ENCODE data around the gene KLK13. TPM values are rescaled to one million over a fixed set of nuclear protein-coding genes. Genes with fewer than 3 reads are reported as not detected.

Gene KLK13
- polyA plus RNA-seq, 1 donor = 0.45 TPM

- WGBS (ENCODE audit: insufficient coverage, low lambda C conversion rate) = no CpG with 5 or more reads among the region's 7 CpGs
- DNase-seq = no peak
- no peak overlapping the region for H3K27ac ChIP-seq (ENCODE audit: low read length)
- peaks cover 27% of the 10 kb centered on the region for H3K27me3 ChIP-seq (ENCODE audit: control insufficient read depth, insufficient read depth, low read length)
- H3K36me3 ChIP-seq (ENCODE audit: control insufficient read depth, insufficient read depth, low read length) = no peaks in the 10 kb centered on the region
- H3K4me1 ChIP-seq (ENCODE audit: control insufficient read depth, insufficient read depth, low read length) = no peaks in the 10 kb centered on the region
- H3K4me3 ChIP-seq (ENCODE audit: low read length) = no peak overlapping the region
- H3K9me3 ChIP-seq (ENCODE audit: control insufficient read depth, low read depth, low read length) = no peaks in the 10 kb centered on the region
These were observed 1.2 kb downstream of the KLK13 start for GRCh38 chr19:51063664-51064063.

- Histone ChIP-seq H3K9me3 (ENCODE audit: control insufficient read depth, low read depth, low read length) (no peaks in the 10 kb centered on the region), H3K36me3 (ENCODE audit: control insufficient read depth, insufficient read depth, low read length) (no peaks in the 10 kb centered on the region), H3K4me3 (ENCODE audit: low read length) (no peak overlapping the region), H3K27ac (ENCODE audit: low read length) (no peak overlapping the region), H3K27me3 (ENCODE audit: control insufficient read depth, insufficient read depth, low read length) (peaks cover 24% of the 10 kb centered on the region), H3K4me1 (ENCODE audit: control insufficient read depth, insufficient read depth, low read length) (no peaks in the 10 kb centered on the region)
- 17% methylated on average over 1 of the region's 1 CpG for WGBS (ENCODE audit: insufficient coverage, low lambda C conversion rate)
- no peak for DNase-seq
These were observed 3.9 kb downstream of the KLK13 start for GRCh38 chr19:51060973-51061372.

DNA sequence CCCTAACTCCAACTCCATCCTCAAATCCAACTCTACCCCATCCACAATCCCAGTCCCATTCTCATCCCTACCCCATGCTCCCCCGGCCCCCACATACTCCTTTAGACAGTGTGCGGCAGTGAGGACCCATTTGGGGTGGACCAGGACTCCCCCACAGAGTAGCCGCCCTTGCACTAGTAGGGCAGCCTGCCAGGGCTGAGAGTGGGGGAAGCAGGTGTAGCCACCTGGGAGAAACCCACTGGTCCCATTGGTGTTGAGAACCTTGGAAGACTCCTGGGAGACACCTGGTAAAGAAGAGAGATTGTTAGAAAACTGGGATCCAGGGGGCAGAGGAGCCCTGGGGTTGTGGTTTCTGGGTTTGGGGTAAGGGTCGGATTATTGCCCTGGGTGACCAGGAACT is 4.6 kb downstream of the KLK13 start:
- Histone ChIP-seq H3K9me3 (ENCODE audit: control insufficient read depth, low read depth, low read length) (no peaks in the 10 kb centered on the region), H3K36me3 (ENCODE audit: control insufficient read depth, insufficient read depth, low read length) (no peaks in the 10 kb centered on the region), H3K27ac (ENCODE audit: low read length) (no peak overlapping the region), H3K27me3 (ENCODE audit: control insufficient read depth, insufficient read depth, low read length) (peaks cover 19% of the 10 kb centered on the region), H3K4me1 (ENCODE audit: control insufficient read depth, insufficient read depth, low read length) (no peaks in the 10 kb centered on the region), H3K4me3 (ENCODE audit: low read length) (no peak overlapping the region)
- 40% methylated on average over 1 of the region's 4 CpGs for WGBS (ENCODE audit: insufficient coverage, low lambda C conversion rate)
- no peak for DNase-seq

- WGBS (ENCODE audit: insufficient coverage, low lambda C conversion rate) = no CpG with 5 or more reads among the region's 7 CpGs
- no peak overlapping the region for H3K27ac ChIP-seq (ENCODE audit: low read length)
- peaks cover 15% of the 10 kb centered on the region for H3K27me3 ChIP-seq (ENCODE audit: control insufficient read depth, insufficient read depth, low read length)
- H3K4me3 ChIP-seq (ENCODE audit: low read length) = no peak overlapping the region
- no peaks in the 10 kb centered on the region for H3K36me3 ChIP-seq (ENCODE audit: control insufficient read depth, insufficient read depth, low read length)
- no peaks in the 10 kb centered on the region for H3K9me3 ChIP-seq (ENCODE audit: control insufficient read depth, low read depth, low read length)
- no peak for DNase-seq
- H3K4me1 ChIP-seq (ENCODE audit: control insufficient read depth, insufficient read depth, low read length) = no peaks in the 10 kb centered on the region
These were observed 5.2 kb downstream of the KLK13 start for GRCh38 chr19:51059715-51060114.

- Histone ChIP-seq H3K27ac (ENCODE audit: low read length) (no peak overlapping the region), H3K9me3 (ENCODE audit: control insufficient read depth, low read depth, low read length) (no peaks in the 10 kb centered on the region), H3K27me3 (ENCODE audit: control insufficient read depth, insufficient read depth, low read length) (peaks cover 2% of the 10 kb centered on the region), H3K36me3 (ENCODE audit: control insufficient read depth, insufficient read depth, low read length) (no peaks in the 10 kb centered on the region), H3K4me1 (ENCODE audit: control insufficient read depth, insufficient read depth, low read length) (no peaks in the 10 kb centered on the region), H3K4me3 (ENCODE audit: low read length) (no peak overlapping the region)
- DNase-seq = no peak
These were observed 9.0 kb downstream of the KLK13 start for GRCh38 chr19:51055866-51056265.

GRCh38 chr19:51047031-51047335 is 17.9 kb downstream of the KLK13 start:
- Histone ChIP-seq H3K9me3 (ENCODE audit: control insufficient read depth, low read depth, low read length) (no peaks in the 10 kb centered on the region), H3K36me3 (ENCODE audit: control insufficient read depth, insufficient read depth, low read length) (no peaks in the 10 kb centered on the region), H3K27ac (ENCODE audit: low read length) (no peak overlapping the region), H3K4me3 (ENCODE audit: low read length) (no peak overlapping the region), H3K27me3 (ENCODE audit: control insufficient read depth, insufficient read depth, low read length) (no peaks in the 10 kb centered on the region), H3K4me1 (ENCODE audit: control insufficient read depth, insufficient read depth, low read length) (no peaks in the 10 kb centered on the region)
- WGBS (ENCODE audit: insufficient coverage, low lambda C conversion rate) = no CpG with 5 or more reads among the region's 4 CpGs
- no peak for DNase-seq

GRCh38 chr19:51044327-51044726 is 20.6 kb downstream of the KLK13 start:
- H3K36me3 ChIP-seq (ENCODE audit: control insufficient read depth, insufficient read depth, low read length) = no peaks in the 10 kb centered on the region
- DNase-seq = no peak
- no CpG with 5 or more reads among the region's 11 CpGs for WGBS (ENCODE audit: insufficient coverage, low lambda C conversion rate)
- H3K27ac ChIP-seq (ENCODE audit: low read length) = no peak overlapping the region
- H3K4me3 ChIP-seq (ENCODE audit: low read length) = no peak overlapping the region
- H3K27me3 ChIP-seq (ENCODE audit: control insufficient read depth, insufficient read depth, low read length) = no peaks in the 10 kb centered on the region
- H3K4me1 ChIP-seq (ENCODE audit: control insufficient read depth, insufficient read depth, low read length) = no peaks in the 10 kb centered on the region
- no peaks in the 10 kb centered on the region for H3K9me3 ChIP-seq (ENCODE audit: control insufficient read depth, low read depth, low read length)

DNA sequence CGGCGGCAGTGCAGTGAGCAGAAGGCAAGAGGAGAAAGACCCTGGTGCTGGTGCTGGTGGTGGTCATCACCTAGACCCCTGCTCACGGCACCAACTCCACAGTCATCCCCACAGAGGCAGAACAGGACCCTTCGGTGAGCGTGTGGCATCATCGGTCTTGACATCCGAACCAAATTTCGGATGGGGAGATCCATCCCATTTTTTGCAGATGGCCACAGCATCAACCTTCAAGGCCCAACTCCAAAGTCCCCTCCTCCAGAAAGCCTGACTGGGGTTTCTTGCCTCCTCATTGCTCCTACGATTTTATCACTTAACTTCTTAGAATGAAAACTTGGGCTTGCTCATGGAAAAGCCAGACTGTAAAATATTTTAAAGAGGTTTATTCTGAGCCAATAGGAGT is 21.4 kb downstream of the KLK13 start:
- WGBS (ENCODE audit: insufficient coverage, low lambda C conversion rate) = 100% methylated on average over 4 of the region's 9 CpGs

GRCh38 chr19:51040151-51040550 is 24.7 kb downstream of the KLK13 start:
- Histone ChIP-seq H3K4me1 (ENCODE audit: control insufficient read depth, insufficient read depth, low read length) (no peaks in the 10 kb centered on the region), H3K36me3 (ENCODE audit: control insufficient read depth, insufficient read depth, low read length) (no peaks in the 10 kb centered on the region), H3K9me3 (ENCODE audit: control insufficient read depth, low read depth, low read length) (no peaks in the 10 kb centered on the region), H3K27me3 (ENCODE audit: control insufficient read depth, insufficient read depth, low read length) (no peaks in the 10 kb centered on the region), H3K4me3 (ENCODE audit: low read length) (no peak overlapping the region), H3K27ac (ENCODE audit: low read length) (no peak overlapping the region)
- DNase-seq = no peak
- WGBS (ENCODE audit: insufficient coverage, low lambda C conversion rate) = 100% methylated on average over 1 of the region's 6 CpGs

More for the DNA sequence above, 21.4 kb downstream of the KLK13 start:
- no peaks in the 10 kb centered on the region for H3K9me3 ChIP-seq (ENCODE audit: control insufficient read depth, low read depth, low read length)
- no peaks in the 10 kb centered on the region for H3K27me3 ChIP-seq (ENCODE audit: control insufficient read depth, insufficient read depth, low read length)
- H3K4me3 ChIP-seq (ENCODE audit: low read length) = no peak overlapping the region
- no peaks in the 10 kb centered on the region for H3K4me1 ChIP-seq (ENCODE audit: control insufficient read depth, insufficient read depth, low read length)
- H3K27ac ChIP-seq (ENCODE audit: low read length) = no peak overlapping the region
- DNase-seq = no peak
- H3K36me3 ChIP-seq (ENCODE audit: control insufficient read depth, insufficient read depth, low read length) = no peaks in the 10 kb centered on the region

GRCh38 chr19:51036519-51036918 is 28.4 kb downstream of the KLK13 start:
- no peak overlapping the region for H3K4me3 ChIP-seq (ENCODE audit: low read length)
- no peaks in the 10 kb centered on the region for H3K36me3 ChIP-seq (ENCODE audit: control insufficient read depth, insufficient read depth, low read length)
- H3K4me1 ChIP-seq (ENCODE audit: control insufficient read depth, insufficient read depth, low read length) = no peaks in the 10 kb centered on the region
- 40% methylated on average over 3 of the region's 9 CpGs for WGBS (ENCODE audit: insufficient coverage, low lambda C conversion rate)
- H3K27ac ChIP-seq (ENCODE audit: low read length) = no peak overlapping the region
- peaks cover 2% of the 10 kb centered on the region for H3K27me3 ChIP-seq (ENCODE audit: control insufficient read depth, insufficient read depth, low read length)
- DNase-seq = no peak
- H3K9me3 ChIP-seq (ENCODE audit: control insufficient read depth, low read depth, low read length) = no peaks in the 10 kb centered on the region

GRCh38 chr19:51034704-51035103 is 30.2 kb downstream of the KLK13 start, which contains the start of gene KLK12:
TSS of gene KLK12 (minus strand) at chr19:51035002. CDS start at chr19:51034621, 381 bp downstream.
- no CpG with 5 or more reads among the region's 11 CpGs for WGBS (ENCODE audit: insufficient coverage, low lambda C conversion rate)
- no peaks in the 10 kb centered on the region for H3K9me3 ChIP-seq (ENCODE audit: control insufficient read depth, low read depth, low read length)
- peaks cover 2% of the 10 kb centered on the region for H3K27me3 ChIP-seq (ENCODE audit: control insufficient read depth, insufficient read depth, low read length)
- no peak within 1 kb of the TSS for H3K4me3 ChIP-seq (ENCODE audit: low read length)
- no peaks in the 10 kb centered on the region for H3K36me3 ChIP-seq (ENCODE audit: control insufficient read depth, insufficient read depth, low read length)
- H3K27ac ChIP-seq (ENCODE audit: low read length) = no peak within 1 kb of the TSS
- DNase-seq = peak in 1 of 2 donors; percentile 44
- no peaks in the 10 kb centered on the region for H3K4me1 ChIP-seq (ENCODE audit: control insufficient read depth, insufficient read depth, low read length)

Measured in large intestine (tissue), 3 donors.